Measurements from ENCODE around the gene PRKCH. TPM values are rescaled to one million over a fixed set of nuclear protein-coding genes. Genes with fewer than 3 reads are reported as not detected.
A peak's percentile ranks its signal among the peaks of the same experiment; 100 is the strongest.

Gene PRKCH
- total RNA-seq, 2 donors from 2014 or later, result 18.2 to 82.4 TPM

DNA sequence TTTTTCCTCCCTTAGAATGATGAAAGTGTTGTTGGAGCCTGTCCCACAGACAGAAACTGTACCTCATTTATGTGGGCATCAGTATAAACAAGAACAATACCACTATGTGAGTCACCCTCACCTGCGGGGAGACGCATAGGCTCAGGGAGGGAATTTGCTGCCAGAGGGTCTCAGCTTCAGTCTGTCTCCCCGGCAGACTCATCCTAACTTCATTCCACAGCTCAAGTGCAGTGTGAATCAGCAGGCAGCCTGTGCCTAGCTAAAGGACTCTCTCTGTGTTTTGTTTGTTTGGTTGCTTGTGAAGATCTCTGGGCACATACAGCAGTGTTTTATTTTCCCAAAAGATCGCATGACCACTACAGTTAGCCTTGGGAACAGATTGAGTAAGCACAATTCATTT lies 98.9 kb downstream of the PRKCH start:
- no peak for TF ChIP-seq POLR2A (IDR thresholded peaks at IDR 0.05)
- TF ChIP-seq, protein P1, sequence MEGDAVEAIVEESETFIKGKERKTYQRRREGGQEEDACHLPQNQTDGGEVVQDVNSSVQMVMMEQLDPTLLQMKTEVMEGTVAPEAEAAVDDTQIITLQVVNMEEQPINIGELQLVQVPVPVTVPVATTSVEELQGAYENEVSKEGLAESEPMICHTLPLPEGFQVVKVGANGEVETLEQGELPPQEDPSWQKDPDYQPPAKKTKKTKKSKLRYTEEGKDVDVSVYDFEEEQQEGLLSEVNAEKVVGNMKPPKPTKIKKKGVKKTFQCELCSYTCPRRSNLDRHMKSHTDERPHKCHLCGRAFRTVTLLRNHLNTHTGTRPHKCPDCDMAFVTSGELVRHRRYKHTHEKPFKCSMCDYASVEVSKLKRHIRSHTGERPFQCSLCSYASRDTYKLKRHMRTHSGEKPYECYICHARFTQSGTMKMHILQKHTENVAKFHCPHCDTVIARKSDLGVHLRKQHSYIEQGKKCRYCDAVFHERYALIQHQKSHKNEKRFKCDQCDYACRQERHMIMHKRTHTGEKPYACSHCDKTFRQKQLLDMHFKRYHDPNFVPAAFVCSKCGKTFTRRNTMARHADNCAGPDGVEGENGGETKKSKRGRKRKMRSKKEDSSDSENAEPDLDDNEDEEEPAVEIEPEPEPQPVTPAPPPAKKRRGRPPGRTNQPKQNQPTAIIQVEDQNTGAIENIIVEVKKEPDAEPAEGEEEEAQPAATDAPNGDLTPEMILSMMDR (IDR thresholded peaks at IDR 0.05), result no peak
- no peaks in the 10 kb centered on the region for H3K27me3 ChIP-seq
- ATAC-seq, result no peak
- 80 to 83% methylated on average over 4 of the region's 4 CpGs for WGBS, 2 donors
- no peak overlapping the region for H3K4me3 ChIP-seq
- no peak for DNase-seq
- no peaks in the 10 kb centered on the region for H3K36me3 ChIP-seq (replicated peaks in 1 of 2; ENCODE audit: insufficient read depth in 1 of 2, low read depth in 2 of 2)
- intact Hi-C loops (cut with DNase I), result no loop called here
- H3K9me3 ChIP-seq, result no peaks in the 10 kb centered on the region
- peaks cover under 1% of the 10 kb centered on the region for H3K4me1 ChIP-seq
- no peak overlapping the region for H3K27ac ChIP-seq

DNA sequence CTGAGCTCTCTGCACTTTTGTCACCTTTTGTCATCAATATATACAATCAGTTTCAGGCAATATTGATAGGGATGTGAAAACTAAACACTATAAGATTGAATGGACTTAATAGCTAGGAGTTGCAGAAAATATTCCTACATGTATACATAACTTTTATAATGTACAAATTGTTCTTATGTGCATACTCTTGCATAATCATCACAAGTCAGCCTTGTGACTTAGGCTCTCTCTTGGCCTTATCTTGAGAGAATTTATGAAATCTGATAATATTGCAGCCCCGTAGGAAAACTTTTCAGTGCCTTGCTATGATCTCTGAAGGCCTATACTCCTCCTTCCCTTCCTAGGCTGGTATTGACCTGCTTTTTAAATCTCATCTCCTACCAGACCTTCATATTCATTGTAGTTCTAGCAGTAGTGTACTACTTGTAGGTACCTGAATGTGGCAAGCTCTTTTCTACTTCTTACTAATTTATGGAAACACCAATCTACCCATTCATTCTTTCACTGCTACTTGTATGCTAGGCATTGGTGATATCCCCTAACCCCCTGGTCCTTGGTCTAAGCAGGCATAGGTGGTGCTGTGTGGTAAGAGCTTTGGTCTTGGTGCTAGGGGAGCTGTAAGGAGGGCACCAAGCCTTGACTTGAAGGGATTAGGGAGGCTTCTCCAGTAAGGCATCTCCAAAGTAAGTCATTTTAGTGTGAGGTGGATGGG lies 100.0 kb downstream of the PRKCH start:
- DNase-seq, result no peak
- Histone ChIP-seq H3K4me1 (peaks cover 8% of the 10 kb centered on the region), H3K27me3 (no peaks in the 10 kb centered on the region), H3K27ac (no peak overlapping the region), H3K4me3 (no peak overlapping the region), H3K36me3 (replicated peaks in 1 of 2; ENCODE audit: insufficient read depth in 1 of 2, low read depth in 2 of 2) (no peaks in the 10 kb centered on the region), H3K9me3 (no peaks in the 10 kb centered on the region)
- TF ChIP-seq, protein P1 (IDR thresholded peaks at IDR 0.05), result no peak
- TF ChIP-seq POLR2A (IDR thresholded peaks at IDR 0.05), result no peak
- no peak for ATAC-seq
- 47 to 87% methylated on average over 1 of the region's 1 CpG for WGBS, 2 donors
- intact Hi-C loops (cut with DNase I), result no loop called here

DNA sequence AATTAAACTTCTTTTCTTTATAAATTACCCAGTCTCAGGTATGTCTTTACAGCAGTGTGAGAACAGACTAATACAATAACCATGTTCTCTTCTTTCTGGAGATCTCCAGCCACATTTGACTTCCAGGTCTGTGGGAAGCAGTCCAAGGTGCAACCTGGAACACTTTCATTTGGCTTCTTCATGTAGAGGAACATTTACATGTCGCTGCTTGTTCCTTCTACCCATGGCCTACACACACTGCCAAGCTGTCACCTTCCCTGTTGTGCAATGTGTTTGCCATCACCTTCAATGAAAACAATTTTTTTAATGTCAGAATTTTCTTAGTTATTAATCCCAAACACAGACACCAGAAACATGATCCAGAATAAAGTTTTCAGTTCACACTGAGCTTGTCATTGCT lies 104.7 kb downstream of the PRKCH start:
- ATAC-seq (peak; percentile 88), DNase-seq (peak; percentile 59 to 85 (median 82))
- peaks cover 21% of the 10 kb centered on the region for H3K4me1 ChIP-seq
- H3K27me3 ChIP-seq, result no peaks in the 10 kb centered on the region
- H3K9me3 ChIP-seq, result no peaks in the 10 kb centered on the region
- intact Hi-C loops (cut with DNase I), result no loop called here
- TF ChIP-seq, protein P1 (IDR thresholded peaks at IDR 0.05), result no peak
- no peak for TF ChIP-seq POLR2A (IDR thresholded peaks at IDR 0.05)
- 20 to 33% methylated on average over 1 of the region's 1 CpG for whole genome bisulfite sequencing, 2 donors
- peak overlapping the region; percentile 9 to 53 (median 35) for H3K27ac ChIP-seq
- H3K36me3 ChIP-seq (replicated peaks in 1 of 2; ENCODE audit: insufficient read depth in 1 of 2, low read depth in 2 of 2), result no peaks in the 10 kb centered on the region
- H3K4me3 ChIP-seq, result no peak overlapping the region

DNA sequence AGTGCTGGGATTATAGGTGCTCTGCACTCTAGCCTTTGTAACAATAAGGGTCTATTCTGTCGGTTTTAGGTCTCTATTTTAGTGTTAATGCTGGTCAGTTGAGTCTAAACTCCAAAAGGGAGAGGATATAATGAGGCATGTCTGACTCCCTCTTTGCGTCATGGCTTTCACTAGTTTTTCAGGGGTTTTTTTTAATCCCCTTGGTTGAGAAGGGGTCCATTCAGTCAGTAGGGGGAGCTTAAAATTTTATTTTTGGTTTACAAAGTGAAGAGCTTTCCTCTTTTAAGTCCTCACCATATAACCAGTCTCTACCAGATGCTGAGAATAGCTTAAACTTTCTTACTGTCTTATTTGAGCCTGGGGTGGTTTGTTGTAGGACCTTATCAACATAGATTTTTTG lies 106.9 kb downstream of the PRKCH start:
- H3K4me1 ChIP-seq, result peaks cover 32% of the 10 kb centered on the region
- TF ChIP-seq, protein P1 (IDR thresholded peaks at IDR 0.05), result no peak
- no peak for TF ChIP-seq POLR2A (IDR thresholded peaks at IDR 0.05)
- H3K36me3 ChIP-seq (replicated peaks in 1 of 2; ENCODE audit: insufficient read depth in 1 of 2, low read depth in 2 of 2), result no peaks in the 10 kb centered on the region
- 86 to 98% methylated on average over 2 of the region's 2 CpGs for WGBS, 2 donors
- no peaks in the 10 kb centered on the region for H3K9me3 ChIP-seq
- no peak for ATAC-seq
- no peaks in the 10 kb centered on the region for H3K27me3 ChIP-seq
- DNase-seq, result no peak
- intact Hi-C loops (cut with DNase I), result no loop called here
- no peak overlapping the region for H3K4me3 ChIP-seq
- no peak overlapping the region for H3K27ac ChIP-seq

DNA sequence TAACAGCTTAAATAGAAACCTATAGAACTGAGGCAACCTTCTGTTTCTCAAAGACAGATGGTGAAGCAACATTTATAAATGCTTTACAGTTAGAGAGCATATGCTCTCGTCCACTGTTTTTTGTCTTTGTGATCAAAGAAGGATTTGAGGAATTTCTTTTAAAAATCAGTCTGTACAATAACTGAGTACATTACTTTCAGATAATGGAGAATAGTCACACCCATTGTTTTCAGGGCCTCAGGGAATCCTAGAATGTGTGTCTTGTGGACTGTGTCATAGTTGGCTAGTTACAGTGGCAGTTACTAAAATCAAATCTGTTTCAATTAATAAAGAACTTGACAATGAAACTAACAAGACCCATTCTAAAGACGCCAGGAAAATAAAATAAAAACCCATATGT lies 107.9 kb downstream of the PRKCH start:
- 67 to 71% methylated on average over 2 of the region's 2 CpGs for WGBS, 2 donors
- no peak for ATAC-seq

More for the DNA sequence above, 107.9 kb downstream of the PRKCH start:
- no peaks in the 10 kb centered on the region for H3K27me3 ChIP-seq
- no peak overlapping the region for H3K4me3 ChIP-seq
- H3K4me1 ChIP-seq, result peaks cover 33% of the 10 kb centered on the region
- no peak overlapping the region for H3K27ac ChIP-seq
- H3K9me3 ChIP-seq, result no peaks in the 10 kb centered on the region
- TF ChIP-seq, protein P1 (IDR thresholded peaks at IDR 0.05), result no peak
- TF ChIP-seq POLR2A (IDR thresholded peaks at IDR 0.05), result no peak
- intact Hi-C loops (cut with DNase I), result no loop called here
- no peaks in the 10 kb centered on the region for H3K36me3 ChIP-seq (replicated peaks in 1 of 2; ENCODE audit: insufficient read depth in 1 of 2, low read depth in 2 of 2)
- no peak for DNase-seq

Measured in body of pancreas (tissue), 4 donors.